ENCODE measurements around the gene LMAN2.

Gene LMAN2

DNA sequence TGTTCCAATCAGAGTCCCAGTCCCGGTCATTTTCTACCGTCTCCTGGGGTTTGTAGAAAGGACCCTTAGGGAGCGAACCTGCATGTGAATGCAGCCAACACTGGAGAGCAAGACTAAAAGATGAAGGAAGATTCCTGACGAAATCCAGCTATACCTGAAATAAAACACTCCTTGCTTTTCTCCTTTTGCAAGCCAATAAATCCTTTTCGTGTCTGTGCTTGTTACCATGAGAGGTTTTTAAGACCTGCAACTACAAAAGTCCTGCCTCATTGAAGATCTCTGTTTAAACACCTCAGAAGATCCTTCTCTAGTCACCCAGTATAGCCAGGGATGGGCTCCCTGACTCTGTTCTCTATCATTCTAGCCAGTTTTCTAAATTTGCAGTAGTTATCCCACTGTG is 22.7 kb upstream of the LMAN2 start:
- TF ChIP-seq, protein P1, sequence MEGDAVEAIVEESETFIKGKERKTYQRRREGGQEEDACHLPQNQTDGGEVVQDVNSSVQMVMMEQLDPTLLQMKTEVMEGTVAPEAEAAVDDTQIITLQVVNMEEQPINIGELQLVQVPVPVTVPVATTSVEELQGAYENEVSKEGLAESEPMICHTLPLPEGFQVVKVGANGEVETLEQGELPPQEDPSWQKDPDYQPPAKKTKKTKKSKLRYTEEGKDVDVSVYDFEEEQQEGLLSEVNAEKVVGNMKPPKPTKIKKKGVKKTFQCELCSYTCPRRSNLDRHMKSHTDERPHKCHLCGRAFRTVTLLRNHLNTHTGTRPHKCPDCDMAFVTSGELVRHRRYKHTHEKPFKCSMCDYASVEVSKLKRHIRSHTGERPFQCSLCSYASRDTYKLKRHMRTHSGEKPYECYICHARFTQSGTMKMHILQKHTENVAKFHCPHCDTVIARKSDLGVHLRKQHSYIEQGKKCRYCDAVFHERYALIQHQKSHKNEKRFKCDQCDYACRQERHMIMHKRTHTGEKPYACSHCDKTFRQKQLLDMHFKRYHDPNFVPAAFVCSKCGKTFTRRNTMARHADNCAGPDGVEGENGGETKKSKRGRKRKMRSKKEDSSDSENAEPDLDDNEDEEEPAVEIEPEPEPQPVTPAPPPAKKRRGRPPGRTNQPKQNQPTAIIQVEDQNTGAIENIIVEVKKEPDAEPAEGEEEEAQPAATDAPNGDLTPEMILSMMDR (IDR thresholded peaks at IDR 0.05; ENCODE audit: low read length) = no peak
- TF ChIP-seq EZH2 (IDR thresholded peaks at IDR 0.05; ENCODE audit: borderline replicate concordance, low read length) = no peak
- Histone ChIP-seq H3K36me3 (ENCODE audit: insufficient read depth, low read length) (peaks cover 12% of the 10 kb centered on the region), H3K4me1 (ENCODE audit: insufficient read depth, low read length, severe bottlenecking) (peaks cover 20% of the 10 kb centered on the region), H3K27me3 (ENCODE audit: insufficient read depth, low read length) (no peaks in the 10 kb centered on the region), H3K9ac (ENCODE audit: low read length) (no peak overlapping the region), H2AFZ (ENCODE audit: low read length) (no peak overlapping the region), H3K27ac (ENCODE audit: low read depth, low read length, poor library complexity, severe bottlenecking) (no peak overlapping the region), H4K20me1 (ENCODE audit: insufficient read depth, low read length) (no peaks in the 10 kb centered on the region), H3K4me2 (ENCODE audit: low read length) (no peak overlapping the region), H3K79me2 (ENCODE audit: insufficient read depth, low read length) (no peaks in the 10 kb centered on the region), H3F3A (ENCODE audit: insufficient read depth, low read length) (no peaks in the 10 kb centered on the region), H3K9me3 (ENCODE audit: low read length) (no peaks in the 10 kb centered on the region), H3K4me3 (ENCODE audit: low read depth, low read length, poor library complexity, severe bottlenecking) (no peak overlapping the region), H3K9me2 (ENCODE audit: low read depth, low read length) (no peaks in the 10 kb centered on the region)

DNA sequence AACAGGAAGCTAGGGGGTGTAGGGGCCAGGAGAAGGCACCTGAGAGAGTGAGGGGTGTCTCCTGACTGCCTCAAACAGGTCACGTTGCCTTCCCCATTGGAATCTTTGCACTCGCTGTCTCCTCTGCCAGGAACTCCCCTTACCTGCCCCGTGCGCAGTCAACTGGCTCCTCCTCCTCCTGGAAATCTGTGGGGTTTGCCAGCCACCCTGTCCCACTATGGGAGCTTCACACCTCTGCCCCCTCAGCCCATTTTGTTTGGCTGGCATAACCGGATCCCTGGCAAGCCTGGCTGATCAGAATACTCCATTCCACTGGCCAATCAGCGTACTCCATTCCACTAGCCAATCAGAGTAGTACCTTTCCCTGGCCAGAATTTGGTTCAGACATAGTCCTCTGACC is 22.3 kb upstream of the LMAN2 start:
- TF ChIP-seq EZH2 (IDR thresholded peaks at IDR 0.05; ENCODE audit: borderline replicate concordance, low read length) = no peak
- TF ChIP-seq, protein P1 (IDR thresholded peaks at IDR 0.05; ENCODE audit: low read length) = no peak
- H3F3A ChIP-seq (ENCODE audit: insufficient read depth, low read length) = no peaks in the 10 kb centered on the region
- peaks cover 14% of the 10 kb centered on the region for H3K36me3 ChIP-seq (ENCODE audit: insufficient read depth, low read length)
- H4K20me1 ChIP-seq (ENCODE audit: insufficient read depth, low read length) = no peaks in the 10 kb centered on the region
- H3K9ac ChIP-seq (ENCODE audit: low read length) = no peak overlapping the region
- no peak overlapping the region for H3K4me3 ChIP-seq (ENCODE audit: low read depth, low read length, poor library complexity, severe bottlenecking)
- H3K9me3 ChIP-seq (ENCODE audit: low read length) = no peaks in the 10 kb centered on the region
- peaks cover 23% of the 10 kb centered on the region for H3K4me1 ChIP-seq (ENCODE audit: insufficient read depth, low read length, severe bottlenecking)
- no peaks in the 10 kb centered on the region for H3K27me3 ChIP-seq (ENCODE audit: insufficient read depth, low read length)
- no peaks in the 10 kb centered on the region for H3K9me2 ChIP-seq (ENCODE audit: low read depth, low read length)
- no peak overlapping the region for H3K4me2 ChIP-seq (ENCODE audit: low read length)
- no peak overlapping the region for H2AFZ ChIP-seq (ENCODE audit: low read length)
- no peaks in the 10 kb centered on the region for H3K79me2 ChIP-seq (ENCODE audit: insufficient read depth, low read length)
- H3K27ac ChIP-seq (ENCODE audit: low read depth, low read length, poor library complexity, severe bottlenecking) = no peak overlapping the region

DNA sequence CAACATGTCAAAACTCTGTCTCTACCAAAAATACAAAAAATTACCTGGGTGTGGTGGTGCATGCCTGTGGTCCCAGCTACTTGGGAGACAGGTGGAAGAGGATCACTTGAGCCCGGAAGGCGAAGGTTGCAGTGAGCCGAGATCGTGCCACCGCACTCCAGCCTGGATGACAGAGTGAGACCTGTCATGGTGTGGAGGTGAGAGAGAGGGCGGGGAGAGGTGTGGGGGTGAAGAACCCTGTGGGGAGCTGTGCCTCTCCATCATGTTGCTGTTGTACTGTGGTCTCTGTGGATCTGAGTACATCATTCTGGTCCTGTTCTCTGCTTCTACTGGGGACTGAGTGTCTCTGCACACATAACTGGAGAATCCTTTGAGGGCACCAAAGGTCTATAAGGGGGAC is 21.4 kb upstream of the LMAN2 start:
- no peaks in the 10 kb centered on the region for H3K9me3 ChIP-seq (ENCODE audit: low read length)
- H3K9me2 ChIP-seq (ENCODE audit: low read depth, low read length) = no peaks in the 10 kb centered on the region
- H3F3A ChIP-seq (ENCODE audit: insufficient read depth, low read length) = no peaks in the 10 kb centered on the region
- peaks cover 23% of the 10 kb centered on the region for H3K4me1 ChIP-seq (ENCODE audit: insufficient read depth, low read length, severe bottlenecking)
- no peak overlapping the region for H3K4me3 ChIP-seq (ENCODE audit: low read depth, low read length, poor library complexity, severe bottlenecking)
- peaks cover 23% of the 10 kb centered on the region for H3K36me3 ChIP-seq (ENCODE audit: insufficient read depth, low read length)
- H3K27ac ChIP-seq (ENCODE audit: low read depth, low read length, poor library complexity, severe bottlenecking) = no peak overlapping the region
- H3K4me2 ChIP-seq (ENCODE audit: low read length) = no peak overlapping the region
- H3K27me3 ChIP-seq (ENCODE audit: insufficient read depth, low read length) = no peaks in the 10 kb centered on the region
- TF ChIP-seq, protein P1 (IDR thresholded peaks at IDR 0.05; ENCODE audit: low read length) = no peak
- TF ChIP-seq EZH2 (IDR thresholded peaks at IDR 0.05; ENCODE audit: borderline replicate concordance, low read length) = no peak
- H2AFZ ChIP-seq (ENCODE audit: low read length) = no peak overlapping the region
- no peak overlapping the region for H3K9ac ChIP-seq (ENCODE audit: low read length)
- no peaks in the 10 kb centered on the region for H4K20me1 ChIP-seq (ENCODE audit: insufficient read depth, low read length)
- H3K79me2 ChIP-seq (ENCODE audit: insufficient read depth, low read length) = no peaks in the 10 kb centered on the region
